NOMO-1 treated with dmso at 0.1 percent for 144 hours (cell line): Measurements from ENCODE around the gene SLC3A2.
A peak's percentile ranks its signal among the peaks of the same experiment; 100 is the strongest.
"Not testable (repeated sequence)": the region's sequence is repeated elsewhere in the genome, so short reads cannot be mapped to it uniquely, and the experiment has no call there.

ENCODE experiments used
- DNase-seq: peaks from one replicate; lab custom pipeline; 2025; ENCODE audit not compliant: unreplicated experiment; lab: John Stamatoyannopoulos, UW

SLC3A2 gene

DNA sequence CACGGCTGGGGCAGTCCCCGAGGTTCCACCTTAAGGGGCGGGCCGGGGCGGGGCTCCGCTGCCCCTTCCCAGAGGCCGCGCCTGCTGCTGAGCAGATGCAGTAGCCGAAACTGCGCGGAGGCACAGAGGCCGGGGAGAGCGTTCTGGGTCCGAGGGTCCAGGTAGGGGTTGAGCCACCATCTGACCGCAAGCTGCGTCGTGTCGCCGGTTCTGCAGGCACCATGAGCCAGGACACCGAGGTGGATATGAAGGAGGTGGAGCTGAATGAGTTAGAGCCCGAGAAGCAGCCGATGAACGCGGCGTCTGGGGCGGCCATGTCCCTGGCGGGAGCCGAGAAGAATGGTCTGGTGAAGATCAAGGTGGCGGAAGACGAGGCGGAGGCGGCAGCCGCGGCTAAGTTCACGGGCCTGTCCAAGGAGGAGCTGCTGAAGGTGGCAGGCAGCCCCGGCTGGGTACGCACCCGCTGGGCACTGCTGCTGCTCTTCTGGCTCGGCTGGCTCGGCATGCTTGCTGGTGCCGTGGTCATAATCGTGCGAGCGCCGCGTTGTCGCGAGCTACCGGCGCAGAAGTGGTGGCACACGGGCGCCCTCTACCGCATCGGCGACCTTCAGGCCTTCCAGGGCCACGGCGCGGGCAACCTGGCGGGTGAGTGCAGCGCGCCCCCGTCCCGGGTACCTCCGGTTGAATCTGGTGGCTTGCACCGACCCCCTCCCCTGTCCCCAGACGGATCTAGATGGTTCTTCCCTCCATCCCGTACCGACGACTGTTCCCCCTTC is at the start of gene SLC3A2:
Gene SLC3A2 (plus strand): TSS at position 94 of the 776 bp plus-strand sequence. CDS start 128 bp downstream, at position 222.
- peak; percentile 85 for DNase-seq

DNA sequence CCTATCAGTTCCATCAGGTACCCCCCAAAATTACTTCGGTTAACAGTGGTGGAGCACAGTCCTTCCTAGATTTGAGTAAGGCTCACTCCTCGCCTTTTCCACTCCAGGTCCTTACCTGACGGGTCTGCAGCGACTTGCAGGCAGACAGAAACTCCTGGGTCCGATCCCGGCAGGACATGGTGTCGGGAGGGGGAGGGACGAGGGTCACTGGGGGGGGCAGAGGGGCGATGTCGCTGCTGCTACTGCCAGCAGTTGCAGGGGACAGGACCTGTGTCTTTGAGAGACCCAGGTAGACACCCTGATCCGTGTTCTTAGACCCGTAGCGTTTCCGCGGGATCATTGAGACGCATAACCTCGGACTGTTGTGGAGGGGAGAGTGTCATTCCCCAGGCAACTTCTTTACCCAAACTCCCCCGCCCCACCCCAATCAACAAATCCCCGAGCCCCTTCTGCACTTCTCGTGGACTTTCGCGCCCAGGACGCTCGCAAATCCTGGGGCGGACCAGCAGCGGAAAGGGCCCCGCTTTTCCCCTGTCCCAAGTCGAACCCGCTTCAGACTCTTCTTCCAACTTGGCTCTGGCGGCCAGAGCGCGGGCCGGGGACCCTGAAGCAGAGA is 49.7 kb upstream of the SLC3A2 start:
- no peak for DNase-seq

DNA sequence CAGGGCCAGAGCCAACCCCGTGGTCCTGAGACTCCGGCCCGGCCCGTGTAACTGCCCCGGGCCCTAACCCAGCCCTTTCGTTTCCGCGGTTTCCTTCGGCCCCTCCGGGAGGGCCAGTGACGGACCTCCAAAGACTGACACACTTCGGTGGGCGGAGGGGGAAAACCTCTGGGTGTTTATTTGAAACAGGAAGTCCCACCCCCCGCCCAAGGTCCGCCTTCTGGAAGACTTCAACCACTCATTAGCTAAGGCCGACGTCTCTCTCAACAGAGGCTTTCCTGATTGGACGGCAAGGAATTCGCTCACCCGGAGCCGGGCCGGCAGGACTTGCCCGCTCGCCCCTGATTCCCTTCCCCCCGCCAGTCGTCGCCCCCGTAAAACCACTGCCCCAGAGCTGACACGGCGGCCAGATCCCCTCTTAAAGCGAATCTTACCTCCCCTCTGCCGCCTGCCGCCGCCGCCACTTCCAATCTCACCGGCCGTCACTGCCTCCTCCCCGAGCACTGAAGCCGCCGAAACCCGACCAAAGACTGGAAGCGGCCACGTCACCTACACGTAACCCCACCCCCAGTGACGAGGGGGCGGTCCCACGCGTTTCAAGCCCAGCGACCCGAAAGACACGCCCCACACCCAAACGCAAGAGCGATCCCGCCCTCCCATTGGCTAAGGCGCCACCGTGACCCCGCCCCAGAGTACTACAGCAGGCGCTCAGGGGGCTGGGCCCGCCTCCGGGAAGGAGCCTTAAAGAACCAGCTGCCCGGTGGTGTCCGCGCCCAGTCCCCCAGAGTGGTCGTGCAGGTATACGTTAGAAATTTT is 49.0 kb upstream of the SLC3A2 start, which contains the start of gene STX5:
Gene STX5 (minus strand): TSS at position 532 of the 816 bp plus-strand sequence. CDS start 808 bp downstream, outside the sequence.
- DNase-seq: peak; percentile 98

DNA sequence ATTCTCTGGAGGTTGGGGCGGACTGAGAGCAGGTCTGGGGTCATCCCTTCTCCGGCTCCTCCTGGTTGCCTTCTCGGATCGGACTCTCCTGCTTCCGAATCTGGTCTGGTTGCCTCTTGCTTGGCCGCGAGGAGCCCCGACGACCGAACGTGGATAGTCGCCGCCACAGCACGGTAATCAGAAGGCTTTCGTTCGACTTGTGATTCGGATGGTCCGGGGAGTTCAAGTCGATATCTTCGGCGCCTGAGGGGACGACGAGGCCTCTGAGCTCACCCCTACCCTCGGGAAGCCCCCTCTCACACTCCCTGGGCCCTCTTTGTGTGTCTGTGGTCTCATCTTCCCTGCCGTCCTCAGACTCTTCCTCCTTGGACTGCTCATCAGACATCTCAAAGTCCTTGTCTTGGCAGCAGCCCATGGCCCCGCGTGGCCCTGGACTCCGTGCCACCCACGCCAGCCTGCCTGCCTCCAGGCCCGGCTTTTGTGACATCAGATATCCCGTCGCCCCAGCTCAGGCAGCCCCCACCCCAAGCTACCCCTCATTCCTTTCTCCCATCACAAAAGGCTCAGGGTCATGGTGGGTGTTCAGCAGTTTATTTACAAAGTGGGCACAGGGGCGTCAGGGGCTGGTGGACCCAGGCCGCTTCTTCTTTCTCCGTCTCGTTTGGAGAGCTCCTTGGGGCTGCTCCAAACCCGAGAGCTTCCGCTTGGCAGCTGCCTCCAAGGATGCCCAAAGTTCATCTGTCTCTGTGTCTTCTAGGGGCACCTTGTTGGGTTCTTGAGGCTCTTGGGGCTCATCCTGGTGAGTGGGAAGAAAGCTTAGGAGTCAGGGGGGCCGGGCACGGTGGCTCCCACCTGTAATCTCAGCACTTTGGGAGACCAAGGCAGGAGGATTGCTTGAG is 48.1 kb upstream of the SLC3A2 start, which contains the start of gene TEX54:
Gene TEX54 (minus strand): TSS at position 506 of the 899 bp plus-strand sequence.
- no peak for DNase-seq

DNA sequence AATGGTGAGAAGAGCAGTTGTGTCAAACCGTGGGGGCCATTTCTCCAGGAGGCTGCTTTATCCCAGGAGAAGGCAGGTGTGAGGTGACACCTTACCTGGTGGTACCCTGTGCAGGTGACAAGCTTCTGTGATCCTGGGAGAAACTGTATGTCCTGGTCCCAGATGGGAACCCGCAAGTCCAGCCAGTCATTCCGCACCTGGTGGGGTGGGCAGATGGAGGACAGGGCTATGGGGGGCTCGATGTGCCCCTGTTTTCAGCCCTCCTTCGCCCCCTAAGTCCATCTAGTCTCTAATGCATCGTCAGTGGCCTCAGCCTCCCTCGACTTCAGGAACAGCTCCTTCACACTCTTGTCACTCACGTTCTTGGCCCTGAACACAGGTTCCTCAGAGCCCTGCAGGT is 45.4 kb upstream of the SLC3A2 start:
- DNase-seq: no peak

DNA sequence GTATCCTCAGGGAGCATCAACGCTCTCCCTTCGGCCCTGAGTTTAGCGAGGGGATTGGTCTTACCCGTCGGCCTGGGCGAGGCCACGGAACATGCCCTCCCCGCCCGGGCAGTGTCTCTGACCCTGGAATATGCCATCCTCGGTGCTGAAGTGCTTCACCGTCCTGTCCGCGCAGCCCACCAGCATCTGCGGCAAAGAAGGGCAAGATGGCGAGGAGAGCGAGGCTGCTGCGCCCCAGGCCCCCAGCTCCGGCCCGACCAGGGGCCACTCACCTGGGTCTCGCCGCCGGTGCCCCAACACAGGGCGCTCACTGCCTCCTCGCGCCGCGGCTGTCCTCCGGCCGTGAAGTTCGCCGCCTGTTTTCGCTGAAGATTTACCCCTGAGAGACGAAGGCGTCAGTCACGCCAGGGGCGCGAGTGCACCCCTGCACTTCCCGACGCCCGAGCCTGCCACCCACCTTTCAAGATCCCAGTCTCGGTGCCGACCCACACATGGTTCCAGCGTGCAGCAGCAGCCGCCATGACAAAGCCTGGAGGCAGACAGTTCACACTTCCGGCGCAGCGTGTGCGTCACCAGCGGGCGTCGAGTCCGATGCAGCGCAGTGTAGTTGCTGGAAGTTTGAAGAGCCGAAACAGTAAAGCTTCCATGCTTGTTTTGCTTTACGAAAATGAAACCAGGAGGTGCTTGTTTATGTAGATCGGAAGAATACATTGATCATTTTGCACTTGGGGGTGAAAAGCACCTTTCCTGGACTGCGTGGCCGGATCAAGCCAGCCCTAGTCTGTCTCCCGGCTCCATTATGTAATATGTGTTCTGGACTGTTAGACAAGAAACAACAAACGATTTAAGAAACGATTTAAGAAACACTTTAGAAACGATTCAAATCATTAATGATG is 41.4 kb upstream of the SLC3A2 start, which contains the start of gene WDR74:
Gene WDR74 (minus strand): TSS at position 541 of the 896 bp plus-strand sequence. CDS start 20 bp downstream, at position 521.
- peak; percentile 84 for DNase-seq

DNA sequence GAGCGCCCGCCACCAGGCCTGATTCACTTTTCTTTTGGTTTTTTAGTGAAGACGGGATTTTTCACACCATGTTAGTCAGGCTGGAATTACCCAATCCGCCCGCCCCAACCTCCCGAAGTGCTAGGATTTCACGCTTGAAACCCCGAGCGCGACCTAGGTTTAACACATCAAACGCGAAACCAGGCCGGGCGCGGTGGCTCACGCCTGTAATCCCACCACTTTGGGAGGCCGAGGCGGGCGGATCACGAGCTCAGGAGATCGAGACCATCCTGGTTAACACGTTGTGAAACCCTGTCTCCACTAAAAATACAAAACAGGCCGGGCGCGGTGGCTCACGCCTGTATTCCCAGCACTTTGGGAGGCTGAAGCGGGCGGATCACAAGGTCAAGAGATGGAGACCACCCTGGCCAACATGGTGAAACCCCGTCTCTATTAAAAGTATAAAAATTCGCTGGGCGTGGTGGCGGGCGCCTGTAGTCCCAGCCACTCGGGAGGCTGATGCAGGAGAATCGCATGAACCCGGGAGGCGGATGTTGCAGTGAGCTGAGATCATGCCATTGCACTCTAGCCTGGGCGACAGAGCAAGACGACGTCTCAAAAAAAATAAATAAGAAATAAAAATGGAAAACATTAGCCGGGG is 39.9 kb upstream of the SLC3A2 start:
- DNase-seq: peak; percentile 39

DNA sequence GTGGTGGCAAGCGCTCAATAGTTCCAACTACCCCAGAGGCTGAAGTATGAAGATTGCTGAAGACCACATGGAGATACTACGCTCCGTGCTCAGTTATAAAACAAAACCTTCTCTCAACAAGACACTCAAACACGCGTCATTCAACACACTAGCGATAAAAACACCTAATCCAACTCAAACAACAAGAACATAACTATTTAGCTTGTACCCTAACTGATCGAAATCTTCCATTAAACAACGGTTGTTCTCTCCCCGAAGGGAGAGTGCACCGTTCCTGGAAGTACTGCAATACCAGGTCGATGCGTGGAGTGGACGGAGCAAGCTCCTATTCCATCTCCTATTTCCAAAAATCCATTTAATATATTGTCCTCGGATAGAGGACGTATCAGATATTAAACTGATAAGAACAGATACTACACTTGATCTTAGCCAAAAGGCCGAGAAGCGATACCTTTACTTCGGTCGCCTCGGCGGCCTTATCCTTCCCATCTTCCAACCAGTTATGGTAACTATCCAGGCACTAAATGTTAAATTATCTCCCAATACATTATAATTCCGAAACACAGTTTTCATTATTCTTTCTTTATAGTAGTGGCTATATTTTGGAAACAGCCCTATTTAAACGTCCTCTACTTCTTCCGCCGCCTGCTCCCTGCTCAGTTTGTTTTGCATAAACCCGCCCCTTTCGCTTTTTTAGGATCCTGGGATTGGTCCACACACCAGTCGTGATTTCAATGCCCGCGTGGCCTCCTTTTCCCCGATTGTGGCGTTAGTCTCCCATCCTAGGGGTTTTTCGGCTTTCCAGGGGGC is 39.1 kb upstream of the SLC3A2 start:
- peak; percentile 84 for DNase-seq

DNA sequence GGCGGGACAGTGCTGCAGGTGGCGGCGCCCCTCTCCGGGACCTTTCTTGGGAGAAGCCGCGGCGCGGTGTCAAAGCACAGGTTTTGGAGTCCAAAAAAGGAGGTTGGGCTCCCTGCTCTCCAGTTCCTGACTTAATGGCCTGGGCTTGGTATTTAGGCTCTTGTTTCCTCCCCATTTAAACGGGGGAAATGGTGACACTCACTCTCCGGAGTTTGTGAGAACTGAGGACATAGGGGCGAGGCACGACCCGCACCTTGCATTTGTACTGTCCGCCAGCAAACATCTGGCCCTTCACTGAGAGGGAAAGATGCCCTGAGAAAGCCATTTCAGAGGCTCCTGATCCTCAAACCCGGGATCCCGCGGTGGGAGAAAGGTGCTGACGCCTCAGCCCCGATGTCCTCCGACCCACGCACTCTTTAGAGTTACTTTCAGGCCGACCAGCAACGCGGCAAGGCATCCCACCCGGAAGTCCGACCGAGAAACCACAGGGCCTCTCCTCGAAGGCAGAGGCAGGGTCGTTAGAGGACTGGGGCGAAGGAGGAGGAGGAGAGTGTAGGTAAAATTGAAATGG is 38.4 kb upstream of the SLC3A2 start:
- DNase-seq: no peak

DNA sequence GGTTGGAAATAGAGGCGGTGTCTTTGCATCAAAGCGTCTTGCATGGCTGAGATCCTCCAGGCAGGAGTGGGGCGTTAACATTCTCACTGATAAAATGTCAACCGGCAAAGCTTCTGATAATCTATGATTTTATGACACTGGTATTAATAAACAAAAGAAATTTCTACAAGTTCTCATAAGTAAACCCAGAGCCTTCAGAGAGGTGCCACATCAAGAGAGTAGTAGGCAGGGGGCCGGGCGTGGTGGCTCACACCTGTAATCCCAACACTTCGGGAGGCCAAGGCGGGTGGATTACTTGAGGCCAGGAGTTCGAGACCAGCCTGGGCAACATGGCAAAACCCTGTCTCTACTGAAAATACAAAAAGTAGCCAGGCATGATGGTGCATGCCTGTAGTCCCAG is 37.8 kb upstream of the SLC3A2 start:
- DNase-seq: not testable (repeated sequence)

DNA sequence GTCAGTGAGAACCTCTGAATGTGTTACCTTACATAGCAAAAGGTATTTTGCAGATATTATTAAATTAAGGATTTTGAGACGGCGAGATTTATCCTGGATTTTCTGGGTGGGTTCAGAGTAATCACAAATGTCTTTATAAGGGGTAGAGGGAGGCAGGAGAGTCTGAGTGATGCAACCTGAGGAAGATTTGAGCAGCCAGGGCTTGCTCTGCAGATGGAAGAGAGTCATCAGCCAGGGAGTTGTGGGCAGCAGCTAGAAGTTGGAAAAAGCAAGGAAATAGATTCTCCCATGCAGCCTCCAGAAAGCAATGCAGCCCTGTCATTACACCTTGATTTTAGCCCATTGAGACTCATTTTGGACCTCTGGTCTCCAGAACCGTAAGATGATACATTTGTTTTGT is 37.2 kb upstream of the SLC3A2 start:
- no peak for DNase-seq

DNA sequence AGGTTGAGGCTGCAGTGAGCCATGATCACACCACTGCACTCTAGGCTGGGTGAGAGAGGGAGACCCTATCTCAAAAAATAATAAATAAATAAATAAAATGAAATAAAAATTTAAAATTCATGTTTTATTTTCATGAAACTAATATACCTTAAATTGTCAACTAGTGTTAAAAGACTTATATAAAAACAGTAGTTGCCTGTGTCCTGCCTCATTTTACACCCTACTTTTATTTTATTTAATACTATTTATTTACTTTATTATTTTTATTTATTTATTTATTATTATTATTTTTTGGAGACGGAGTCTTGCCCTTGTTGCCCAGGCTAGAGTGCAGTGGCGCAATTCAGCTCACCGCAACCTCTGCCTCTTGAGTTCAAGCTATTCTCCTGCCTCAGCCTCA is 36.5 kb upstream of the SLC3A2 start:
- DNase-seq: no peak

DNA sequence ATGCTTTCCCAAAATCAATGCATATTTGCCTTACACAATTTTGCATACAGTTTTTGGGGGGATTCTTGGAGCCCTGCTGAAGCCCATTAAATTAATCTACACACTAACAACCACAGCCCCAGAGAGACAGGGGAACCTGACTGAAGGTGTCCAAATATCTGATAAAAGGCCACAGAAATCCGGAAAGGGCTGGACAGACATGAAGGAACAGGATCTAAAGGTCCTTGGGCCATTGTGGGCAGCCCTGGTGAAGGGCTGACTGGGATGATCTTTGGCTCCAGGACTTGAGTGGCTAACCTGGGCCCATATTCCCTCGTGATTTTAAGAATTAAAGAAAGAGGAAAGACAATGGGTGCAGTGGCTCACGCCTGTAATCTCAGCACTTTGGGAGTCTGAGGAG is 34.5 kb upstream of the SLC3A2 start:
- DNase-seq: no peak

DNA sequence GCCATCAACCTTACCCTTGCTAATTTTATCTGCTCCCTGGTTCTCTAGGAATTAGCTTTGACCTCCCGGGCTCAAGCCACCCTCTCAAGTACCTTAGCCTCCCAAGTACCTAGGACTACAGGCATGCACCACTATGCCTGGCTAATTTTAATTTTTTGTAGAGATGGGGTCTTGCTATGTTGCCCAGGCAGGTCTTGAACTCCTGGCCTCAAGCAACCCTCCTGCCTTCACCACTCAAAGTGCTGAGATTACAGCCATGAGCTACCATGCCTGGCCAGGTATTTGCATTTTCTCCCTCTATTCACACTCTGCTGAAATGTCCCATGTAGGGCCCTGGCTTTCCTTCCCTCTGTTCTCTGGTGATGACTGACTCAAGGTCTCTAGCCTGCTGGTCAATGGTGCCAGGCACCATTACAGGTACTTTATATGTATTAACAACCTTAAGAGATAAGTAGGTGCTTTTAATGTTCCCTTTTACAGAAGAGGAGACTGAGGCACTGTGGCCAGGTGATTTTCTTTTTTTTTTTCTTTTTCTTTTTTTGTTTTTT is 32.9 kb upstream of the SLC3A2 start:
- no peak for DNase-seq

DNA sequence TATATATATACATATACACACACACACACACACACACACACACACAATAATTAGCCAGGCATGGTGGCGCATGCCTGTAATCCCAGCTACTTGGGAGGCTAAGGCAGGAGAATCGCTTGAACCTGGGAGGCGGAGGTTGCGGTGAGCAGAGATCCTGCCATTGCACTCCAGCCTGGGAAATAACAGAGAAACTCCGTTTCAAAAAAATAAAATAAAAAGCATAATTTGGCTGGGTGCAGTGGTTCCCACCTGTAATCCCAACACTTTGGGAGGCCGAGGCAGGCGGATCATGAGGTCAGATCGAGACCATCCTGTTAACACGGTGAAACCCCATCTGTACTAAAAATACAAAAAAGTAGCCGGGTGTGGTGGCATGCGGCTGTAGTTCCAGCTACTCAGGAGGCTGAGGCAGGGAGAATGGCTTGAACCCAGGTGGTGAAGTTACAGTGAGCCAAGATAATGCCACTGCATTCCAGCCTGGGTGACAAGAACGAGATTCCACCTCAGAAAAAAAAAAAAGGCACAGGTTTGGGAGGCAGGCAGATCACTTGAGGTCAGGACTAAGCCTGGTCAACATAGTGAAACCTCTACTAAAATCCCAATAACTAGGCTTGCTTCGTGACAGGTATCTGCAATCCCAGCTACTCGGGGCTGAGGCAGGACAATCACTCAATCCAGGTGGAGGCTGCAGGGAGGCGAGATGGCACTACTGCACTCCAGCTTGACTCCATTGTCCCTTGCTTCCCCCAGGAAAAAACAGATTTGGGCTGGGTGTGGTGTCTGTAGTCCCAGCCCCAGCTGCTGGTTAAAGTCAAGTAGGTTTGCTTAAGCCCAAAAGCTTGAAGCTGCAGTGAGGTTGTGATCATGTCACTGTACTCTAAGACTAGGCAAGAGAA is 29.5 kb upstream of the SLC3A2 start:
- no peak for DNase-seq

DNA sequence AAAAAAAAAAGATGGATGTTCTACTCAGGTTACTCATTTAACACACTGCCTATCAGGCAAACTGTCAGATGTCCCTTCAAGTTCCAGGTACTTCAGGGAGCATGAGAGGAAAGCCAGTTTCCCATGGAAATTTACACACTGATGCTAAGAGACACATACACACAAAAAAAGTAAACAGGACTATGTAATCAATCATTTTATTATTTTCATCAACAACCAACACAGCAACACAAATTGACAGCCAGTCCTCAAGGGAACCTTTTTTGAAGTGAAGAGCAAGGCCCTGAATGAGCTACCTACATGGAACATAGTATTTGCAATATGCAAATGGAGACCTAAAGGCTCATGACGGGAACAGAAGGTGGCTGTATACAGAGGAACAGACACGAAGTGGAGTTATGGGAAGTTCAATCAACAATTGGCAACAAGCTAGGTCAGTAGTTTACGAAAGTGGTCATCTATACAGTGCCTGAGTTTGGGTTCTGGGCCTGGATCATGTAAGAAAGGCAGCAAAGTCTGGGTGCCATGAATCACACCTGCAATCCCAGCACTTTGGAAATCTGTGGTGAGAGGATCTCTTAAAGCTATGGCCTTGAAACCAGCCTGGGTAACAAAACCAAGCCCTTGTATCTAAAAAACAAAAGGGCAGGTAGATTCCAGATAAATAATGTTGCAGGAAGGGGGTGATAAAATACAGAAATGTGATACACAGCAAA is 28.7 kb upstream of the SLC3A2 start:
- no peak for DNase-seq
